Midbrain (tissue), 1 donor: ENCODE results near the gene EPB41L4A.
"Not testable (repeated sequence)": the region's sequence is repeated elsewhere in the genome, so short reads cannot be mapped to it uniquely, and the experiment has no call there.

Experiments used
- DNase-seq: peaks from one replicate; lab custom pipeline; 2025; lab: John Stamatoyannopoulos, UW

EPB41L4A gene

DNA sequence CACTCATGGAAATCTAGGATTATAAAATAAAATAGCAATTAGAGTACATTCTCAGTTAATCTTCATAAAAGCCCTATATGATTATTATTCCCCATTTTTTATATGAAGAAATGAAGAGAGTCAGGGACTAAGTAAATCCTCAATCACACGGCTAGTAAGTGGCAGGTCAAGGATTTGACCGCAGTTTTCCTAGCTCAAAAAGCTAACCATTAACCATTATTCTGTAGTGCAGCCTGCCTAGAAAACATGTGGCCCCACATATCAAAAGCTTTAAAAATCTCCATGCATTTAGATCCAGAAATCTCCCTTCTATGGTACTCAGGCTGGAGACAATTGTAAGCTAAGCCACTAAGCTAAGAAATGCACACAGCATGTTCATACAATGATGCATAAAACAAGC lies 21.4 kb downstream of the EPB41L4A start:
- DNase-seq, result no peak

DNA sequence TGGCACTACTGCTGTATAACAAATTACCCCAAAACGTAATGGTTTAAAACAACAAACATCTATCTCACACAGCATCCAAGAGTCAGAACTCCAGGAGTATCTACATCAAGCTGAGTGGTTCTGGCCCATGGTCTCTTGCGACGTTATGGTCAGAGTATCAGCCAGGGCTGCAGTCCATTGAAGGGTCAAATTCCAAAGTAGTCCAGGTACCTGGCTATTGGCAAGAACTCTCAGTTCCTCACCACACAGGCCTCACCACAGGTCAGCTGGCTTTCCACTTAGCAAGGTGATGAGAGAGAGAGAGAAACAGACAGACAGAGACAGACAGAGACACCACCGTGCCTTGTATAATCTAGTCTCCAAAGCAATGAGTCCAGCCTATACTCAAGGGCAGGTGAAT lies 22.6 kb downstream of the EPB41L4A start:
- no peak for DNase-seq

DNA sequence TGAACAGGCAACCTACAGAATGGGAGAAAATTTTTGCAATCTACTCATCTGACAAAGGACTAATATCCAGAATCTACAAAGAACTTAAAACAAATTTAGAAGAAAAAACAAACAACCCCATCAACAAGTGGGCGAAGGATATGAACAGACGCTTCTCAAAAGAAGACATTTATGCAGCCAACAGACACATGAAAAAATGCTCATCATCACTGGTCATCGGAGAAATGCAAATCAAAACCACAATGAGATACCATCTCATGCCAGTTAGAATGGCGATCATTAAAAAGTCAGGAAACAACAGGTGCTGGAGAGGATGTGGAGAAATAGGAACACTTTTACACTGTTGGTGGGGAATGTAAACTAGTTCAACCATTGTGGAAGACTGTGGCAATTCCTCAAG lies 23.8 kb downstream of the EPB41L4A start:
- DNase-seq, result not testable (repeated sequence)

DNA sequence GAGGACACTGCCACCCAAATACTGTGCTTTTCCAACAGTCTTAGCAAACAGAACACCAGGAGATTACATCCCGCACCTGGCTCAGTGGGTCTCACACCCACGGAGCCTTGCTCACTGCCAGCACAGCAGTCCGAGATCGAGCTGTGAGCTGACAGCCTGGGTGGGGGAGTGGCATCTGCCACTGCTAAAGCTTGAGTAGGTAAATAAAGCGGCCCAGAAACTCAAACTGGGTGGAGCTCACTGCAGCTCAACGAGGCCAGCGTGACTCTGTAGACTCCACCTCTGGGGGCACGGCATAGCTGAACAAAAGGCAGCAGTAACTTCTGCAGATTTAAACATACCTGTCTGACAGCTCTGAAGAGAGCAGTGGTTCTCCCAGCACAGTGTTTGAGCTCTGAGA lies 28.8 kb downstream of the EPB41L4A start:
- no peak for DNase-seq

DNA sequence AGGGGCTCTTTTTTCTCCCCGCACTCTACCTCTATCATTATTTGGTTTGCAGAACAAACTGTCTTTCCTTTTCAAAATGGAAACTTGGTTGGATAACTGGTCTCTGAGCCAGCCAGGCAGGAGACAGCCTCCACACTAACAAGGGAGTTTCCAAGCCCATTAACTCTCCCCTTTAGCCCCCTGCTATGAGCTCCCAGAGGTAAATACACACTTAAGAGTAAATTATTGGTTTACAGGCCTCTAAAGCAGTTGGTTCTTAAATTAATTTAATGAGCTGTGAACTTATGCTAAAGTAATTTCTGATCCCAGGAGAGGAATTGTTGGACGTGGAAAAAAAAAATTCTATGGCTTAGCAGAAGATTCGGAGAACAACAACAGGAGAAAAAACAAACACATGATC lies 30.3 kb downstream of the EPB41L4A start:
- no peak for DNase-seq

DNA sequence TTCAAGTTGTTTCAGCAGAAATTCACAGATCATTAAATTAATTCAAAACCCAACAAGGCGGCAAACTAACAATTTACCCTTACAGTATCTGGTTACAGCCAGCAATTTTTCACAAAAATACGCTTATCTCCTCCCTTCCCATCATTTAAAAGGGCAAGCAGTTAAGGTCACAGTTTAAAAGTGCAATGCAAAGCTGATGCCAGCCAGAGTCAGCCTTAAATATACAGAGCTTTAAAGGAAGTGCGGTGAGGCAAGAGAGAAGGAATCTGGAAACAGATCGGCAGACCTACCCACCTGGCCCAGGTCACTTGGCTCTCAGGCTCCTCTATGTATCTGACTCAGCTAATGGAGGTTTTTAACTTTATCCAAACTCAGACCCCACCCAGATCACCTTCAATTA lies 31.0 kb downstream of the EPB41L4A start:
- no peak for DNase-seq

DNA sequence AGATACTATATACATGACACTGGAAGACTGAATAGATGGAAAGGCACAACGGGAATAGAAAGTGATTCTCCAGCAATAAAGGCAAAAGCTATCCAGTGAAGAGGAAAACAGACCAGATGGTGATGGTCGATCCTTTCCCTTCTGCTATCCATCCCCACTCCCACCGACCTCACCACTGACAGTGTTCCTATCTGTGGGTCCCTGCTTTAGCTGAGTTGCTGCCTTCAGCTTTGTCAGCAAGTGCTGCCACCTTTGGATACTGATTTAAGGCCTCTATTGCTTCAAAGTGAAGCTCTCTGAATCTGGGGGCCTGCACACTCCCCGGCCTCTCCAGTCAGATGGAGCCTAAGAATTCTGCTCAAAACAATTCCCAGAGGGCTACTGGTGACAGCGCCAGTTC lies 32.3 kb downstream of the EPB41L4A start:
- no peak for DNase-seq

DNA sequence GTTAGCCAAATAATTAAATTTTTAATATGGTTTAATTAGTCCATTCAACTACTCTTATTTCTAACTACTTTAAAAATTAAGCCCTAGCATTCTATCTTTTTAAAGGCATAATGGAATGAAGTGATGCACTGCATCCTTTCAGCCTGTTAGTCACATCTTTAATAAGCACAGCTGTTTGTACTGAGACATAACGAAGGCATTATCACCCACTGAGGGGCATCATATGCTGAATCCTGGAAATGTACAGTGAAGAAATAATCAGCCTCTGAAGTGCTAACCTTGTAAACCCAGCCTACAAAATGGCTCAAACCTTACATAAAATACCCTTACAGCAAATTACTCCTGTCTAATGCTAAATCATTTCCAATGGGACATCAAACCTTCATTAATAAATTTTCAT lies 33.1 kb downstream of the EPB41L4A start:
- DNase-seq, result no peak

DNA sequence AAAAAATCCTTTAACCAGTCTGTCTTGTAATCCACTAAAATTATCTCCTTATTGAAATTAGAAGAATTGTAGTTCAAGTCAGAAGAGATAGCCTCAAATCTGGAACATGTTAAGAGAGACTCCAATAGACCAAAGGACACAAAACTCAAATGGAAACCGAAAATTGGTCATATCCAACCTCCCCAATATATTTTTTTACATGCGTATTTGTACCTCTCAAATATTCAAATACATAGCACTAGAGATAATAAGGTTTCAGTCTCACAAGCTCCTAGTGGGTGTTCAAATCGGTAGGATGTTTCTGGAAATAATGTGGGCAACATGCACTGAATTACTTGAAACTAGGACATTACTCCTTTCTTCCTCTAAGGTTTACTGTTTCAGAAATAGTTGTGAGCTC lies 33.5 kb downstream of the EPB41L4A start:
- DNase-seq, result no peak

DNA sequence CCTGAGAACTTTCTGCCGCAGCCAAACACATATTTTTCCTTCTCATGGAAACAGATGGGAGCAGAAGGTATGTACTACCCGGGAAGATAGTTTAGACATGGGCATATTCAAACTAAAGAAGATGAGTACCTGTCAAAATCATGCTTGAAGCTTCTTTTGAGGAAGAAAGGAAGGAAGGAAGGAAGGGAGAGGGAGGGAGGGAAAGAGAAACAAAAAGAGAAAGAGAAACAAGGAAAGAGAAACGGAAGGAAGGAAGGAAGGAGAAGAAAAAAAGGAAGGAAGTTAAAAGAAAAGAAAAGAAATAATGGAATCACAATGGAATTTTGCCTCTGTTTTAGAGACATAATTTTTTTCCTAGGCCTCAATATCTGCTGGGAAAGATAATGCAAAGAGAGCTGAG lies 34.6 kb downstream of the EPB41L4A start:
- DNase-seq, result no peak

DNA sequence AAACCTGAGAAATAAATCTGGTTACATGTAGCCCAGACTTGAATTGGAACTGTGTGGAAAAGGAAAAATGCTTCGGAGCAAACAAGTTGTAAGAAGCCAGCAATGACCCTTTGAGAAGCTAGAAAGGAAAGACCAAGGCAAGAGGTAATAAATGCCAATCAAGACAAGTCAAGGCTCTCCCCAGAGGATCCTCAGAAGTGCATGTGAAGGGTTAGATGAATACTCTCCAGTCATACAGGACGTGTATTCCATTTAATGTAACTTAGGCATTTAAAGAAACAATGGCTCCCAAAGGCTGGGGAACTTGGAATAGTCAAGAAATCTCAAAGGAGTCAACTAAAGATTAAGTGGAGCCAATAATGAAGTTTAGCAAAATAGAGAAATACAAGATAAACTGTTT lies 36.2 kb downstream of the EPB41L4A start:
- no peak for DNase-seq

DNA sequence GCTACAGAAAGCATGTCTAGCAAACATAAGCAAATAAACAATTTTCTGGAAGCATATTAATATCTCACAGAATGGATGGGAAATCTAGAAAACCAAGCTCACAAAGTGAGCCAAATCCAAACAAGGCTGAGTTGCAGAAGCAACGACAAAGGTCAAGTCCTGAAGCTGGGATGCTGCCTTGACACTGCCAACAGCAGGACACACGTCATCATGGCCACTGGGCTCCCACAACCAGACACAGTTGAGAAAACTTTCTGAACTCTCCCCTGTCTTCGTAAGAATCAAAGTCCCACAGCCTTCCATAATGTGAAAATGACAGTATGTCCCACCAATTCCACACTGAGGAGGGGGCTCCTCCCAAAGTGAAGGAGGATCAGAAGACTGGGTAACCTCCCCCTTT lies 37.6 kb downstream of the EPB41L4A start:
- no peak for DNase-seq

DNA sequence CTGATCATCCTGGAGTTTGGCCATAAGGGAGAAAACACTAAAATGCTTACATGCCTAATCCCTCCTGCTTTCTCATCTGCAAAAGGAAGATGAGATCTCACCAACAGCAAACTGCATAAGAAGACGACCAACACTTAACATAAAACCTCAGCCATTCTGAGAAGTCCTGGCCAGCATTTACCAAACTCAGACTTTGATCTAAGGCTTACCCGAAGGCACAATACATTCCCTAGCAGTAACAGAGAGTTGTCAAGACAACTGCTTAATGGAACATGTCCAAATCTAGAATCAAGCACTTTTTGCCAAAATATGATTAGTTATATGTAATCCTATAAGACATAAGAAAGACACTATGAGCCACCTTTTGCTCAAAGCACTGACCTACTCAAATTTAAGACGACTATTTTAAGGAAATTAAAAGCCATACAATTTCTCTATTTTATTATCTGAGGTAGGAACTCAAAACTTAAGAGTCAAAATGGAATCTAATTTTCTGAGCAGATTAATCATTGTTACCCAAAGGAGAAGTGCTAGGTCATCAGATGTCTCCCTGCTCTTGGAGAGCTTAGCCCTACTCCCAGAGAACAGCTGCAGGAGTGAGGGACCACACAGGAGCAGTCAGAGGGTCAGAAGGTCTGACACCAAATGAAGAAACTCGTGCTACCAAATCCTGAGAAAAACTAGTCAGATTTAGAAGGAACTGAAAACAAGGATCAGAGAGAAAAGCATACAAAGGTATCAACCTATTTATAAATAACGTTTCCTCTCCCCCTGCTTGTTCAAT lies 39.3 kb downstream of the EPB41L4A start:
- DNase-seq, result no peak

DNA sequence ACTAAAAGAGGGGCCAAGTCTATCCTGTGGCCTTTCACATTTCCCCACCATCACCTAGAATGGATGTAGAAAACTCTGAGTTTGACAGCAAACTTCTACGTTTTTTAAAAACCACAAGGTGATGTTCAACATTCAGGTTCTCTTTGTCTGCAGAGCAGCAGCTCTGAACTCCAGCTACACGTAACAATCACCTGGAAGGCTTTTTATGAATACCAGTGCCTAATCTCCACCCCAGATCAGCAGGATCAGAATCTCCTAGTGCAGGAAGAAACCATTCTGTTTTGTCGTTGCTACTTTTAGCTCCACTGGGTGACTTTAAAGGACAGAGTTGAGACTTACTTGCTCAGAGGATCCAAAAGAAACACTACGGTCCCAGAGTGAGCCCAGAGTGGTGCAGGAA lies 44.3 kb downstream of the EPB41L4A start:
- no peak for DNase-seq

DNA sequence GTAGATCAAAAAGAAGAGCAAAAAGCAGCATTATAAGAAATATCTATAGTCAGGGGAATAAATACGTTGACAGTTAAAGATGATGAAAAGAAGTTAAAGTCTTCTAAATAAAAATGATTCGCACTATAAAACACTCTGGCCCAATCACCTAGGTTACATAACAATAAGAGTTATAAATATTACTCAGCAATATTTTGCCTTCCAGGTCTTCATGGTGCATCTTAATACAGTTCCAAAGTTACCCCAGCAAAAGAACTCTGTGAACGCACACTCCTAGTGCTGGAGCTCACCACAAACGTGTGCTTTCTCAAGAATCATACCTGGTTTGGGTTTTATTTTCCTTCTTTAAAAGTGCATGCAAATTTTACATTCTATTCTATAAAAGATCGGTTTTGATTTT lies 44.7 kb downstream of the EPB41L4A start:
- DNase-seq, result no peak

DNA sequence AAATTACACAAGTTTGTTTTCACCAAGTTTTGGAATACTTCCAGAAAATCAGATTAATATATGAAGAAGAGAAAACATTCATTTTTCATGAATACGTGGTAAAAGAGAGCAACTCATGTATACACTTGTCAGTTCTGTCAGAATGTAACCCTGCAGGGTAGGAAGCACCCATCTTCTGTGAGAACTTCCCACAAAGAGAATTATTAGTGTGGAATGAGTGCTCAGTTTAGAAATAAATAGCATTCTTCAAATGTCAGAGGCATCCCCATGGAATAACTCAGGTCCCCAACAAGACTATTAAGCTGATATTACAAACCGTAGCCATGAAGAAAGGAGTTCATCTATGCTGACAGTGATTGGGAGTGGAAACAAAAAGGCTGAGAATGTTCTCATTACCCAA lies 45.2 kb downstream of the EPB41L4A start:
- no peak for DNase-seq

DNA sequence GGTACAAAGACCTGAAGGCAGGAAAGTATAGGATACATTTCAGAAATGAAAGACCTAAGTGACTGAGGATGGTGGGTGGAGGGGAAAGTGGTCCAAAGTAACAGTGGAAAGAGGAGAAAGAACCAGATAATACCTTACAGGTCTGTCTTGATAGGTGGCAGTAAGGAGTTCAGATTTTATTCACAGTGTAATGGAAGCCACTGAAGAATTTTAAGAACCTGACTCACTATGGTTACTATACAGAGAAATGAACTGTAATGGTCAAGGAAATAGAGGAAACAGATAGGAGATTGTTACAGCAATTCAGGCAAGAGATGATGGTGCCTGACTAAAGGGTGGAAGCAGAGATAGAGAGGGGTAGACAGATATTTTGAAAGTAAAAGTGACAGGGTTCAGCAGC lies 46.5 kb downstream of the EPB41L4A start:
- no peak for DNase-seq

DNA sequence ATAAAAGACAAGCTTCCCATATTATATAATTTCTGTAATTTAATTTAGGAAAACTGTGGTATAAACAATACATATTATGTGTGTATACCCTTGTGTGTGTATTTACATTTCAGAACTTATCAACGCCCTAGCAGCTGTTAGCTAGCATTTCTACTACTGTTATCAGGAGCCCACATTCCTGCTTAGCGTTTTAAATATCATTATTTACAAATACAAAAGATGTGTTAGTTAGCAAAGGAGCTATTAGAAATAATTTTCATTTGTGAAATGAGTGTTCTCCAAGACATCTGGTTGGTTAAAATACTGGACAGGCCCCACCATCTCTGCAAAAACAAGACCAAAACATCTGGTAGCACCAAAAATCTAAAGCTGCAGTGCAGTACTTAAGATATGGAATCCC lies 48.0 kb downstream of the EPB41L4A start:
- no peak for DNase-seq

DNA sequence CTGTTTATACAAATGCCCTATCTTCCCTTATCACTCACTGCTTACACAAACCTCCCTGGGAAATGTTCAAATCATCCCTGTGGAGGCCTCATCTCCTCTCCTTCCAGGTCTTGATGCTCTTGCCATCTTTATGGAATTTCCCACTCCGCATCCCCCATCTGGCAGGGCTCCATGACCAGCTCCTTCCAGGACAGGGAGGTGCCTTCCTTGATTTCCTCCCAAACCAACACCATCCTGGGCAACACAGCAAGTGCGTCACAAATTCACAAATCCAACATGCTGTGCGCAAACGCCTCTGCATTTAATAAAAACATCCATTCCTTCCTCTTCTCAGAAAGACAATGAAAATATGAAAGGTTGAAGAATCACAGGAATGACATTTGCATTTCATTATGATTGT lies 51.7 kb downstream of the EPB41L4A start:
- DNase-seq, result no peak

DNA sequence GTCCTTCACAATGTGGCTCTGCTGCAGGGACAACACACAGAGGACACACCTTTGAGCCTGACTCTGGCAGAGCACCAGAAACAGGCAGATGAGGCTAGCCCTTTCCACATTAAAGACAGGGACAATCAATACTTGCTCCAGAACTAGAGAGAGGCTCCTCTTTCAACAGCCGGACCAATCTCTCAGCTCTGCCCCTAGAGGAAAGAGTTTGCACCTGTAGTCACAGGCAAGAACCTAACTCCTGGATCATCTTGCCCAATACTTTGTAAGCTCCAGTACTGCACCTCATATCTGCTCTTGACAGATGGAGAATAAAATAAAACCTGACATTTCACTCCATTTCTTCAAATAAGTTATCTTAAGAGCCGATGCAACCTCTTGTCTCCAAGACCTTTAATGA lies 52.1 kb downstream of the EPB41L4A start:
- no peak for DNase-seq

DNA sequence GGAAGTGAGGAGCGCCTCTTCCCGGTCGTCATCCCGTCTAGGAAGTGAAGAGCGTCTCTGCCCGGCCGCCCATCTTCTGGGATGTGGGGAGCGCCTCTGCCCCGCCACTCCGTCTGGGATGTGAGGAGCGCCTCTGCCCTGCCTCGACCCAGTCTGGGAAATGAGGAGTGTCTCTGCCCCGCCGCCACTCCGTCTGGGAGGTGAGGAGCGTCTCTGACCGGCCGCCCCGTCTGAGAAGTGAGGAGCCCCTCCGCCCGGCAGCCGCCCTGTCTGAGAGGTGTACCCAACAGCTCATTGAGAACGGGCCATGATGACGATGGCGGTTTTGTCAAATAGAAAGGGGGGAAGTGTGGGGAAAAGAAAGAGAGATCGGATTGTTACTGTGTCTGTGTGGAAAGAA lies 58.3 kb downstream of the EPB41L4A start:
- not testable (repeated sequence) for DNase-seq

DNA sequence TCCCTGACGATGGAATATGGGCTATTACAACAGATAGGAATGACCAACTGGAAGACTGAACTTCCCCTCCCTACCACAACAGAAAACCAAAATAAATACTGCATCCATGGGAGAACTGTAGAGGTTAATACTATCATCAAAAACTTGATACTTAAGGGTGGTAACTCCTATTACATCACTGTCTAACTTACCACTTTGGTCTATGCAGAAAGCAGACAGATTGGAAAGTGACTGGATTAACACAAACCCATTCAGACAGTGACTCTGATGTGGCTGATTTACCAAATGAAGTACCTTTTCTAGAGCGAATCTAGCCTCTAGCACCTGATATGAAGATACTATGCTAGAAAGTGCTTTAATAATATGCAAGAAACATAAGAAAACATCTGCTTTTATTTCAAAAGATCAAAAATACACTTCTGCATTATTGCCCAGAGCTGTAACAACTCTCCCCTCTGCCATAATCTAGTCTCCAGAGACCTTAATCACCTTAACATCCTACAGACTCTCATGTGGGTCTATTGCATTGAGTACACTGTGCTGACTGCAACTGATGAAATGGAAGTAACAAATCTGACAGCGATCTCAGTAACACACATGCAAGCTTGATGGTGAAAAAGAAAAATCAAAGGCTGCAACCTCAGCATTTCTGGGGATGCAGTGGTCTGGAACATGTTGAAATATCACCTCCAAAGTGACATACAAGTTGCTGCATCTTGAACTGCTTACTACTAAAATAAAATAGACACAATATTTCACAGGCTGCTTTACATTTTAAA lies 62.7 kb downstream of the EPB41L4A start:
- DNase-seq, result no peak

DNA sequence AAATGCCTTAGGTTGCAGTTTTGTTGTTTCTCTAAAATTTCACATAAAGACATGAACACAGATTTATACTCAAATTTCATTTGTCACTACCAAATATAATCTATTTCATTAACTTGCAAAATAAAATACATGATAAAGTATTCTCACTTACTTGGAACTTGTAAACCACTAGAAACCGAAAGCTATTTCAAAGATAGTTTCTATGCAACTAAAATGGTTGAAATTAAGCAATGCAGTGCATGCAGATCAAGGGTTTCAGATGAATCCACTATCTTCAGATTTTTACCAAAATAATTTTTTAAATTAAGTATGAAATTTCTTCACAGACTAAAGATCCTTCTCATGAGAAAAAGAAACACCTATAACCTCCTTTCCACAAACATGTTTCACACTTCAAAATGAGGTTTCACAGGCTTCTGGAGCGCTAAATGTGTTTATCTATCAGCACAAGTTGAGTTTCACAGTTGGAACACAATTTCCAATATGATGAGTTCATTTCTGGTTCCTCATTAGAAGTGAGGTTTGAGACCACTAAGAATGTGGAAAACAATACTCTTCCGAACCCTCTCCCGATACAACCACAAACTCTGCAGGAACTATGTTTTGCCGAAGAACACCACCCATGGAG lies 63.9 kb downstream of the EPB41L4A start:
- DNase-seq, result no peak
